Activated CD8-positive, alpha-beta memory T cell treated with anti-CD3 and anti-CD28 coated beads, Interleukin-2, amount 50 U/mL, for 24 hours (primary cell): ENCODE results near the gene POC1A.

Source experiments
- DNase-seq: peaks from one replicate; pipeline ENCODE4 v3.0.0-alpha.2; 2020; ENCODE audit errors: extremely low read depth

Gene POC1A

DNA sequence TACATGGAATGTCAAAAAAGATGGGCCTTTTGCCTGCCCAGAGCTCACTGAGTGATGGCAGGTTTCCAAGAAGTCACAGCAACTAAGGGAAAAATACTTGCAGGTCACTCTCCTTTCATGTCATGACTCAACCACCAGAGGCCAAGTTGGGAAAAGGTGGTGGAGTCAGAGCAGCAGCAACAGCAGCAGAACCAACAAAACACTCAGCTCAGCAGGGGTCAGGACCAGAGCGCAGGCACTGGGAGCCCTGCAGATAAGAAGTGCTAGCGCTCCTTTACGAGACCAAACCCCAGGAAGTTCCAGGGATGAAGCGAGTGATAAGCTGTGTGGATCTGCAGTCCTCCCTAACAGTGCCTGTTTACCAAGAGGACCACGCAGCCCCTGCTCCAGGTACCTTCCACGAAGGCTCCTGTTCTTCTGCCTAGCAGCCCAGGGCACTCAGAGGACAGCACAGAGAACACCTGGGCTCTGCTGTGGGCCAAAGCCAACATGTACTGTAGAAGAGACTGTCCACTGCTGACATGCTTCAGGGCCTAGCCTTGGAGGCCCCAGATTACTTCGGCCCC, 26.0 kb downstream of the POC1A start:
- DNase-seq, result no peak

DNA sequence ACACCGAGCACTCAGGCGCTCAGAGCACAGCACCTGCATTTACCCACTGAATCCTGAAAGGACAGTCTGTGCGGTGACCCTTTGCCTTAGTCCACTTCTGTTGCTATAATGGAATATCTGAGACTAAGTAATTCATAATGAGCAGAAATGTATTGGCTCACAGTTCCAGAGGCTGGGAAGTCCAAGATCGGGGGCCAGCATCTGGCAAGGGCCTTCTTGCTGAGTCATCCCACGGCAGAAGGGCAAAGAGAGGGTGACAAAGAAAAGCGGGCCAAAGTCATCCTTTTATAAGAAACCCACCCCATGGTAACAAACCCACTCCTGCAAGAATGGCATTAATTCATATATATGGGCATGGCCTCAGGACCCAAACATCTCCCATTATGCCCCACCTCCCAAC, 27.7 kb downstream of the POC1A start:
- no peak for DNase-seq

DNA sequence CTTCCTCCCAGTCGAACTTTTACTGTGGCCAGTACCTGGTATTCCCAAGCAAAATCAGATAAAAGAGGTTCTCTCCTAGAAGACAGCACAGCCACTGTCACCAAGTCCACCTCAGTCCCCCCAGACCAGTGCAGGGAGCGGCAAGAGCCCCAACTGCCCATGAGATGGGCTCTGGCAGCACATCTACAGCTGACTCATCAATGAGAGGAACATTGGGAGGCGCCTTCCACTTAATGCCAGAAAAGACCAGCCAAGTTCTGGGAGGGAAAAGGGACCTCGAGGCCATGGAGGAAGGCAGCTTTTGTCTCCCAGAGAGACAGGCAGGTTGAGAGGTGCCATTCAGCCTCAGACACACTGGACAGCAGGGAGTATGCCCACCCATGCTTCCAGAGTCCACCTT, 28.2 kb downstream of the POC1A start:
- no peak for DNase-seq

DNA sequence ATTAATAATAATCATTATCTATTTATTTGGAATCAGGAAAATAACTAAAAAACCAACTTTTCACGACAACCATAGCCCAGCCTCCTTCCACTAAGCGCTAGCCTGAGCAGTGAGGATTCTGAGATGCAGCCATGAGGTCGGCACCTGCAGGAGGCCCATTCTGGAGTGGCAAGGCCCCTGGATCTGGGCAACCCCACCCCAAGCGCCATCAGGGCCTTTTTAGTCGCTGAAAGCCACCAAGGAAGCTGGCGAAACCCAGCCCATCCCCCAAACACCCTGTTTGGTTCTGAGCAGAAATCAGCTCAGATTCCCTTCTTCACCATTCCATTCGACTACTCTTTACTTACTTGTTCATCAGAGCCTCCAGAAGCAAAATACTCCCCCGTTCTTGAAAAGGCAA, 29.5 kb downstream of the POC1A start:
- DNase-seq, result no peak

DNA sequence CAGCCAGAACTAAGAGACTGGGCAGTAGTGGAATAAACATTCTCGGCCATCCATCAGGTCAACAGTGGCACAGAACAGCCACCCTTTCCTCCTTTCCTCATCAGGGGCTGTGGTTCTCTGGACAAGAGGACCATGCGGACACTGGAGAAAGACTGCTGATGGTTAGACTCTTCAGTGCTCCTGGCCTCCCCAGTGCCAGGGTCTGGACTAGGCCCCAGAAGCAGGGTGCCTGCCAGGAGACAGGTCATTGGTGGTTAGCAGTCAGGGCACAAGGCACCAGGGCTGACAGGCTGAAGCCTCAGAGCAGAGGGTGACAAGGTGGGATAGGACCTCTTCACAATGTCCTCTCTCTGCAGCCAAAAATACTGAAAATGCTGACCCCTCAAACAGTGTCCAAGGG, 30.1 kb downstream of the POC1A start:
- no peak for DNase-seq

DNA sequence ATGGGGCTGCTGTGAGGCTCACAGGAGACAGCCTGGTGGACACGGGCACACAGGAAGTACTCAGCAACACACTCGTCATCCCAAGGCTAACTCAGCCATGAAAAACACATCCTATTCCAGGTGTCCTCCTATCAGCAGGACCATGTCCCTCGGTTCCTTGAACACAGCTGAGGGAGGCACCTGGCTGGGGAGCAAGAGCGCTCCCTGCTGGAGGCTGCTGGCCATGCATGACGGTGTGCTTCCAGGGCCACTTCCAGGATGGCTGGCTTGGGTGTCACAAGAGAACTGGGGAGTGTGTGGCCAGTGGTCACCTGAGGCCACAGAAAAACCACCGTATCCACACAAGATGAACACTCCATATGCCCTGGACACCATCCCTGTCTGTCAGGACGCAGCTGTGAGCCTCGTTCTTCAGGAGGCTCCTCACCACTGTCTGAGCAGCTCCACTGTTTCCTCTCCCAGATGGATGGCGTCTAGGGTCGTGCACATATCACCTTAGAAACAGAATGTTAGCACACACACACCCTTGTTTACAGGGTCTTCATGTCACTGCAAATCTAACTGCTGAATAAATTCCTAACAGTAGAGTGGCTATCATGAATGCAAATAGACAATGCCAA, 31.0 kb downstream of the POC1A start:
- peak; percentile 36 for DNase-seq

DNA sequence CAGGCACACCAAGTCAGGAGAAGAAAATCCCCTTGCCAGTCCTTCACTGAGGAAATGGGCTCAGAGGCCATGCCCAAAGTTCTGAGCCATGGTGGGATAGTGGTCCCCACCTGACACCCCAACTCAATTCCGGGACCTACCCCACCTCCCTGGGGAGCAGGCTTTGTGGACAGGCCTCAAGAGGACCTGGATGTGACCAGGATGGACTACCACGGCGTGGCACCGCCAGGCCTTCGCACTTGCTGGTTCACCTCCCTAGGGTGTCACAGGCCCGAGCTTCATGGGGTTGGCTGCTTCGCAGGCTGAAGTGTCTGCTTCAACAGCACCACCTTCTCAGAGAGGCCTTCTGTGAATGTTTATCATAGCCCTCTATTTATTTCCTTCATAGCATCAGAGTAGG, 31.7 kb downstream of the POC1A start:
- DNase-seq, result no peak

DNA sequence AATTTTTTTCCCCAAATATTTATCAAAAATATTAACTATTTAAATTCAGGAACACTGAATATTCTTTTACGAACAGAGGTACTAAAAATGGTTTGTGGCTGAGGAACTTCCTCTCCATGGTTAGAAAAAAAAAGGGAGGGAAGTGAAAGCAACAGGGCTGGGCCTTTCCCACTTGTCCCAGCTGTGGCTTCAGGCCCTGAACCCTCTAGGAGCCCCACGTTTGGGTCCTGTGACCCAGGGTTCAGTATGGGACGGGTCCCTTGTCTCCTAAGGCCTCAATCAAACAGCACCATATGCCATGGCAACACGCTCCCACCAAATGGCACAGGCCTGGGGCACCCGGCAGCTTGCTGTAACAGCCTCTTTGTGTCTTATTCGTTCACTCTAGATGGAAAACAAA, 32.4 kb downstream of the POC1A start:
- no peak for DNase-seq

DNA sequence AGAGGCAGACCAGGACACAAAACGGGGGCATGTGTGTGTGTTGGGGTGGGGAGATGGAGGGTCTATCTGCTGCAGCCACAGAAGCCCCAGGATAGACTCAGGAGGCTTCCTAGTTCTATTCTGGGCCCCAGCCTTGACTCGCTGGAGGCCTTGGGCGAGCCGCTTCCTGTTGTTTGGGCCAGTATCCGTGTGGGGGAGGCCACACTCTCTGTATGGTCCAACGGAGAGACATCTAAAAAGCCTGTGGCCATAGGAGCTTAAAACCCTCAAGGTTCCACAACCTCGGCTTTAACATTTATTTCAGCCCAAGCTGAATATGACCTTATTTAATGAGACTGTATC, 32.8 kb downstream of the POC1A start:
- no peak for DNase-seq

DNA sequence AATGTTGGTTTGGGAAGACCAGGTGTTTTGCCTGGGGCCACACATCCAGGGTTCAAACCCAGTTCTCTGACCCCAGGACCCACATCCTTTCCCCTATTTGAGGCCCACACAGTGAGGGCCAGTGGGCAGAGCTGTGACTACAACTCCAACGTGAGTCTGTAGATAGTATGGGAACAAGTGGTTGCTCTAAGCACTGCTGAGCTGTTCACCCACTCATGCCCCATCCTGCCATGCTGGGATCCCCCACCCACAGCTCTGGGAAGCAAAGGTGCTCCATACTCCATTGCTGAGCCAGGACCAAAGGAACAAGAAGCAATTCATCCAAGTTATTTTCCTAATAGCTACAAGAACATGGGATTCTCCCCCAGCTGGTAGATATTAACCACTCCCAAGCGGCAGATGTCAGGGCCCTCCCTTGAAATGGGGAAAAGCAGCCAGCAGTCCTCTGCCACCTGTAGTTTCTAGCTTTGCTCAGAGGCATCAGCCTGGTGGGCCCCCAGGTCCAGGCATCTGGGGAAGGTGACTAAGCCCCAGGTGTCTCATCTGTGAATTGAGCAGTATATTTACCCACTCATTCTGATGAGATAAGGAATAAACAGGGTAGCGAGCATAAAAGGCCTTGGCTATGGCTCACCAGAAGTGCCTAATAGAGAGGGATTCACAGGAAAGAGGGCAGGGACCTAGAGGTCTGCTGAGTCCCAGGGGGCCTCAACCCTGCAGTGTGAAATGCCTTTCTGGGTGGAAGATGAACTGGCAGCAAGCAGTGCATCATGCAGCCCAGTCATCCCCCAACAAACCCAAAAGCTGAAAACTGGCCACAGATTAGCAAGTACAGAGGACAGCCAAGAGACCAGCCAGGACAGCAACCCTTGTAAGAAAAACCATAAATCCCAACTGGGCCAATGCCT, 33.4 kb downstream of the POC1A start:
- no peak for DNase-seq

DNA sequence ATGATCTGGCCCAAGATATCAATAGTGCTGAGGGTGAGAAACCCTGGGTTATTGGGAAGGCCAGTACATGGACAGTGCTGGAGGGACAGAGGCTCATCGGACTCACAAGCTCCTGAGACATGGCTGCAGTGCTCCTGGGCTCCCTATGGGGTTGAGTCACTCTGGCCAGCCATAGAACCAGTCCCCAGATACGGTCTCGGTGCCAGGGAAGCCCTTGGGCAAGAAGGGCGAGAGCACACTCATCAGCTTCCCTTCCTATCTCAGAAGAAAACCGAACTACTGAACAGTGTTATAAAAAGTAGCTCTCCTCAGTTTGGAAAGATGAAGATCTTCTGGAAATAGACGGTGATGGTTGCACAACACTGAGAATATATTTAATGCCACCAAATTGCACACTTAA, 34.4 kb downstream of the POC1A start:
- no peak for DNase-seq

DNA sequence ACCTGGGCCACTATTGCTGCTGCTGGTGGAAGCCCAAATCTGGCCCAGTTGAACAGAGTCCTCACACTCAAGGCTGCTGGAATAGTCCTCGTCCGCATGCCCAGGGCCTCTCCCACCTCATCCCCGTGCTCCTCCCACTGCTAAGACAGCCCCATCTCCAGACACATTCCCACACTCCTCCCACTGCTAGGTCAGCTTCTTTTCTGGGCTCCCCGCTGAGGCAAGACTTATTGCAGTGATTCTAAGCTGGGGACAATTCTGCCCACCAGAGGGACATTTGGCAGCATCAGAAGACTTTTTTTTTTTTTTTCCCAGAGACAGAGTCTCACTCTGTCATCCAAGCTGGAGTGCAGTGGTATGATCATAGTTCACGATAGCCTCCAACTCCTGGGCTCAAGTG, 35.1 kb downstream of the POC1A start:
- no peak for DNase-seq

DNA sequence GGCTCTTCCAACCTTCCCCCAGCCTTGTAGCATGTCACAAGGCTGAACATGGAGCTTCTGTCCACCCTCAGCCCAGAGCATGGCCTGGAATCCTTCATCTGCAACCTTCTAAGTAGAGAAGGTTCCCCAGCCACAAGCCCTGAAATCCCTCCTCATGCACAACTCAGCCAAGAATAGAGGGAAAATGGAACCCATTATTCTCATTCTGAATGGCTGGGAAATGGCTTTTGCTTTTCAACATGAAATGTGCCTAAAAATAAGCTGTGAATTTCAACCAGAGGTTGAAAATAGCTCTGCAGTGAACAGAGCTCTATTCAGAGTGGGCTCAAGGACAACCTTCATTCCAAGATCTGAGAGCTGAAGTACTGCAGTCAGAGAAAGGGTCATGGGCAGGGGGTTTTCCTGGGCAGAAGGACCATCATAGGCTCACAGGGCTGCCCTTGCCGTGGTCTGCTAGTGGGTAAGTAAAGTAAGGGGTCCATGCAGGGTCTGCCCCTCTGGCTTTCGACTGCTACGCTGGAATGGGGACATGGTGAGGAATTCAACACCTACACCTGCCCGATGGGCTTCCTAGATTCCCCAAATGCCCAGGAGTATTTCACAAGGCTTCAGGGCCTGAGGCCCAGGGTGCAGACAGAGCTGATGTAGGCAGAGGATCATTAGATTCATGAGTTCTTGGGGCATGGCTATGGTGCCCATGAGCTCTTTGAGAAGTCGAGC, 35.9 kb downstream of the POC1A start:
- DNase-seq, result no peak

DNA sequence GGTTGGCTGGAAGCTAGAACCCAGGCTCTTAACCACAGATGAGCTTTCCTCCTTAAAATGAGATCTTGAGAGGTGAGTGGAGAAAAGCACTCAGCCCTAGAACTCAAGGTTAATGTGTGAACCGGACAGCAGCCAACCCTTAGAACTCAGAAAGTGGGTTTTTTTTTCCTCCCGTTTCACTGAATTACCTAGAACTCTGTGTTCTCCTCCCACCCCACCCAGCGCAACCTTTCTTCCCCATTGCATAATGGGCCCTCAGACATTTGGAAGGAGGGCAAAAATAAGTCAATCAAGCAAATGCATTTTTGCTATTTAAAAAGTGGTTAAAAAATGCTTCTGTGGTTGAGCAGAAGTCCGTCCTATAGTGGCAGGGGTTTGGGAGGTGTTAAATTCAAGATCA, 36.7 kb downstream of the POC1A start:
- no peak for DNase-seq

DNA sequence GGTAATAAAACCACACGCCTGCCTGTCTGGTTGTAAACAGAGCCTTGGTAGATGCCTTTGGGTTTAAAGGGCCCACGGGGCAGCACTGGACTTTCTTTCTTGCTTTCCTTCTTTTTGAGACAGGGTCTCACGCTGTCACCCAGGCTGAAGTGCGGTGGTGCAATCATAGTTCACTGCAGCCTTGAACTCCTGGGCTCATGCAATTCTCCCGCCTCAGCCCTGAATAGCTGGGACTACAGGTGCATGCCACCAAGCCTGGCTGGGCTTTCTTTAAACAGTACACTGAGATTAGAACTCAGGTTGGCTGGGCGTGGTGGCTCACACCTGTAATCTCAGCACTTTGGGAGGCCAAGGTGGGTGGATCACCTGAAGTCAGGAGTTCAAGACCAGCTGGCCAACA, 42.2 kb downstream of the POC1A start:
- DNase-seq, result no peak

DNA sequence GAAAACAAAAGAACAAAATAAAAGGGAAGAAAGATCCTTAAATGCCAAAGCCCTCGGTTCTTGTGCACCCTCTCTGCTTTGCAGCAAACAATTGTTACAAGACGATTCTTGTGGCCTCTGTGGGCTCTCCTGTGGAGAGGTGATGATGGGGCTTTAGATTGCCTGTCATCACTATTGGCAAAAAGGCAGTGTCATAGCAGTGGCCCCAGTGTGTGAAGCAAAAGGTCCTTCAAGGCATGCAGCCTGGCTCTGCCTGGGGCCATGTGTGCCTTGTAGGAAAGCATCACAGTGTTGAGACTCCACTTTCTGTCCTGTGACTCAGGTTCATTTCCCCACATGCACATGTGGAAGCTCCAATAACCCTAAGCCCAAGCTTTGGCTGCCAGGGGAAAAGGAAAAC, 43.7 kb downstream of the POC1A start:
- DNase-seq, result no peak

DNA sequence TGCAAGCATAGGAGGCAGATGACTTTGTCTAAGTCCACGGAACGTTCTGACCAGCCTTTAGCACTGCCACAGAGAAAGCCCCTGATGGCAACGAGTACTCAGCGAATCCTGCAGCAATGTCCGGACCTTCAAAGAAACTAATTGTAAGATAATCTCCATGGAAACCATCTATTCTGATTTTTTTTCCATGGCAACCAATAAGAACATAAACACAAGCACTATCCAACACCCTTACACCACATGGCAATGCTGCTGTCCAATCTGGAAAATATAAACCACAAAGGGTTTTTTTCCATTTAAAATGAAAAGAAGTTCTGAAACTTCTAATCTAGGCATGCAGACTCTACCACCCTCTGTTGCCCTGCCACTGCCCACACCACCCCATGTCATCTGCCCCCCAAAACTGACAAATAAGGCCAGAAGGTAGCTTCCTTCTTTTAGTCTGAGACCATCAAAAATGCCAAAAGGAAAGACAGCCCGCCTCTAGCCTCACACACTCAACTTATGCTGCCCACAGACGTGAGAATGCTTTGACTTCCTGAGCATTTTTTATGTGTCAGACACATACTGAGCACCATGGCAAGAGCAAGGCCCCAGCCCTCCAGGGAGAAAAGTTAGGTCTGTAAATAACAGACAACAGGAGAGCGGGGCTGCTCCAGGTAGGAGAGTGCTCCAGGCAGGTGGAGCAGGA, 44.5 kb downstream of the POC1A start:
- DNase-seq, result no peak

DNA sequence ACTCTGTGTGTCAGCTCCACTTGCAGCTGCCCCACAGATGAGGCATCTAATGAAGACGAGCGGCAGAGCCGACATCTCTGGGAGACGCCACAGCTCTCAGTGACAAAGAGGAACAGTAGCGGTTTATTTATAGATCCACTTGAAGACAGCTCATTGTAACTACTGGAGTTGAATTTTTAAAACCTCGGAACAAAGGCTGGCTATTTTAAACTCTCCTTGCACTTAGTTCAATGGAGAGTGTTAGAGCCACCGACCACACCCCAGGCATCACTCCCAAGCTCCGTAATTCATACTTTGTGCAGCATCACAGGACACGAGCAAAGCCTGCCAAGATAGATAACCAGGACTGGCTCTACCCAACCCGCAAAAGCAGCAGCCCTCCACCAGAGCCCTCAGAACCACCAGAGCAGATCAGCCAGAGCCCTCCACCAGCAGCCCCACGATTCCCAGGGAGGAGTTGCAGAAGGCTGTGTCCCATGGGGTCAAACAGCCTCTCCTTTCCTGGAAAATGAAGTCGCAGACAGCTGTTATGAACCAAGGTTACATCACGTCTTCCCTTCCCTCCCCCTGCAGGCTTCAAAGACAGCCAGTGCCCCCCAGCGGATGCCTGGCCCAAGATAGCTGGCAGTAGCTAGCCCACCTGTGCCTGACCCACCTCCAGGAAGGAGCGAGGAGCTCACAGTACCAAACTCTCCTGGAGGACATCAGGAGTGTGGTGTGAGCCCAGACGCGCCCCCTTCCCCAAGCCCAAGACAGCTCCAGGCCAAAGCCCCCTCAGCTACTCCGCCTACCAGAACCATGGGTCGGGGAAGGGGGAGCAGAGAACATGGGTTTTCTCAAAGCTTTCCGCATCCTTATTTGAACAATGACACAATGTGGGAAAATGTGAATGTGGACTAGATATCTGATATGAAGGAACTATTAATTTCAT, 45.7 kb downstream of the POC1A start:
- DNase-seq, result no peak

DNA sequence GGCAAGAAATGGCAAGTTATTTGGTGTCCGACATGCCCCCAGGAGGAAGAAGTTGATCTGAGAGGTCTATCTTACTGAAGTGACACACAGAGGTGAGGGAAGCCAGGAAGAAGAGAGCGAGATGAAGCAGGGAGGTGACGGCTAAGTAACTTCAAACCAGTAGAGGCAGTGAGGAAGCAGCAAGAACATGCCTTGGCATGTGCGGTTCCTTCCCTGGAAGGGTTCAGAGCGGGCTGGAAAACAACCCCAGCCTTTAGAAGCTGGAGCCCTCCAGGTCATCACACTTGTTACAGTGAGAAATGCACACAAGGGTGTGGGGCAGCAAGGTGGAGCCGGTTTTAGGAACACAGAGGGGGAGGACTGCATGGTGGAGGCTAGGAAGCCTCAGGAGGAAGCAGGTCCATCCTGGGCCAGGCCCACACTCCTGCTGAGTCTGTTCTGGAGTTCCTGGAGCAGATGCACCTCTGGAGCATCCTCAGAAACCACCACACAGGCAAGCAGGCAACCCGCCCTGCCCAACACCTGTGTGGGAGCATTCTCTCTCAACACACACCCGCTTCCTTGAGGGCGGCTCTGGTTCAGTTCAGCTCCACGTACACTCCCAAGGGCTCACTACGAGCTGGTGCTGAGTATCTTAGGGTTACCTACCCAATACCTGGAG, 47.1 kb downstream of the POC1A start:
- no peak for DNase-seq
